ENCODE data around the gene SP110.

DNA sequence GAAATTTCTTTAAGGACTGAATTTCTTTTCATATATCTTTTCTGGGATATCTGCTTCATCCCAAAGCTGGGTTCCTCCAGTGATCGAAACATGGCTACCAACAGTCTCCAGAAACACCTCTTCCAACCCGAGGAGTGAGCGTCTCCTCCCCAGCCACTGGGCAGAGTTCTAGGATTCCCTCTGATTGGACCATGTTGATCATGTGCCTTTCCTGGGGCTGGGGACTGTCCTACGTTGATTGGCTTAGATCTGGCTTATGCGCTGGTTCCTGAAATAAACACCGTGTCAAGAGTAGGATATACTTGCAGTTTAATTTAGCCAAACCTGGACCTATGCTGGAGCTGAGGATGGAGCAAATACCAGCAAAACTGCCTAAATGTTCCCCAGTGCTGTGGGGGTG lies 95.5 kb downstream of the SP110 start:
- TF ChIP-seq POLR2AphosphoS5 (IDR thresholded peaks at IDR 0.05; ENCODE audit: low read depth, low read length) = no peak
- no peak for TF ChIP-seq RBBP5 (IDR thresholded peaks at IDR 0.05; ENCODE audit: borderline replicate concordance, low read depth, low read length)
- no peak for TF ChIP-seq FOSL1 (IDR thresholded peaks at IDR 0.05; ENCODE audit: insufficient read depth, low read depth, low read length)
- no peak for TF ChIP-seq CTCF (IDR thresholded peaks at IDR 0.05; ENCODE audit: control extremely low read depth in 1 of 3, insufficient read depth in 1 of 3, low read depth in 1 of 3, low read length in 3 of 3)
- TF ChIP-seq CBX8 (IDR thresholded peaks at IDR 0.05; ENCODE audit: borderline replicate concordance, low read depth, low read length) = no peak
- TF ChIP-seq BACH1 (IDR thresholded peaks at IDR 0.05; ENCODE audit: low read length) = no peak
- TF ChIP-seq POLR2A (IDR thresholded peaks at IDR 0.05; ENCODE audit: control extremely low read depth in 1 of 2, low read depth in 2 of 2, low read length in 2 of 2) = no peak
- TF ChIP-seq RFX5 (IDR thresholded peaks at IDR 0.05; ENCODE audit: borderline replicate concordance, low read depth, low read length) = no peak
- TF ChIP-seq RAD21 (IDR thresholded peaks at IDR 0.05 in 1 of 2, conservative IDR thresholded peaks at IDR 0.05 in 1 of 2; ENCODE audit: low read depth in 2 of 2, low read length in 2 of 2) = no peak
- TF ChIP-seq KDM4A (IDR thresholded peaks at IDR 0.05; ENCODE audit: low read depth, low read length, severe bottlenecking) = no peak
- TF ChIP-seq EGR1 (IDR thresholded peaks at IDR 0.05; ENCODE audit: borderline replicate concordance, low read depth, low read length) = no peak
- no peak for TF ChIP-seq SIN3A (conservative IDR thresholded peaks at IDR 0.05 in 1 of 2, IDR thresholded peaks at IDR 0.05 in 1 of 2; ENCODE audit: low read depth in 1 of 2, low read length in 2 of 2)
- TF ChIP-seq CBX5 (IDR thresholded peaks at IDR 0.05; ENCODE audit: low read depth, low read length) = no peak
